Upper lobe of right lung (tissue), 1 donor: ENCODE data around the gene LRRK2. TPM values are rescaled to one million over a fixed set of nuclear protein-coding genes. Genes with fewer than 3 reads are reported as not detected.

Experiments
- ATAC-seq: fragments of 200-7000 bp; cut with Tn5 transposase; one replicate; pipeline ENCODE4 v1.9.1; 2020; ENCODE audit warnings: mild to moderate bottlenecking, moderate library complexity
- DNase-seq: peaks from one replicate; pipeline ENCODE4 v3.0.0-alpha.2; 2020
- H3K27ac ChIP-seq: fragments of 200-600 bp; one replicate; pipeline ENCODE4 v1.8.0; 2022
- H3K27me3 ChIP-seq: fragments of 200-600 bp; one replicate; pipeline ENCODE4 v1.8.0; 2022; ENCODE audit warnings: mild to moderate bottlenecking
- H3K36me3 ChIP-seq: fragments of 200-600 bp; one replicate; pipeline ENCODE4 v1.8.0; 2022
- H3K4me1 ChIP-seq: fragments of 200-600 bp; one replicate; pipeline ENCODE4 v1.8.0; 2022
- H3K4me3 ChIP-seq: fragments of 200-600 bp; one replicate; pipeline ENCODE4 v1.8.0; 2022; ENCODE audit warnings: mild to moderate bottlenecking
- H3K9me3 ChIP-seq: fragments of 200-600 bp; one replicate; pipeline ENCODE4 v1.8.0; 2022
- CTCF ChIP-seq: fragments of 200-600 bp; IDR thresholded peaks from one replicate; pipeline ENCODE4 v1.8.0; 2022; ENCODE audit warnings: antibody characterized with exemption
- intact Hi-C: fragments of 100-400 bp; cut with DNase I; formaldehyde crosslinking; loops from one replicate; pipeline ENCODE4 v1.11.0; 2022
- total RNA-seq: library from RNA; stranded (reverse); fragmentation: NEBNext Ultra II Directional; extraction: Animal tissue kit (Norgen Biotek cat#: 25700); gene quantifications from one replicate; pipeline ENCODE4 v1.2.1, GENCODE V29; 2021
- donor health status: DM: no; HTN: yes; CAD: no; lungs with severe emphysema.

The LRRK2 gene
- total RNA-seq, 1 donor from 2014 or later: 415 TPM

DNA sequence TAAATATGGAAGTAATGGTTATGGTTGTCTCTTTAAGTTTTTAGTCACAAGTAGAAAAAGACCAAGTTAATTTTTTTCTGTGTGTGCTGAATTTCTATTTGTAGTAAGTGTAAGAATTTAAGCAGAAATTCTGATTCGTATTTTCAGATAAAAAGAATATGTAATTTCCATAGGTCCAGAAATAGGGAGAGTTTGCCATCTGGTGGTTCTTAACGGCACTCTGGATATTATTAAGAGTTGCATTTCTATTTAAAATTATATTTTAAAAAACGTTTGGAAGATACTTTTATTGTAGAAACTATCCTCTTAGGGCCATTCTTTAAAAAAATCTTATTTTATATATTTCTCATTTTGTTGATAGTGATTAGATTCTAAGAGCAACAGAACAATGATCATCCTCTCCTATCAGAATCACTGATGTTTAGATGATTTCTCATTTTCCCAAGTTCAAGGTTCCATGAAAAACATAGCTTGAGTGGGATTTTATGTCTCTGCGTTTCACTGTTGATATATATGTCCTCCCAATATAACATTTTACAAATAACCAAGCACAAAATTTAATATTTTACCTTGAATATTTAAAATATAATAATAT is 88.3 kb downstream of the LRRK2 start:
- no peaks in the 10 kb centered on the region for H3K27me3 ChIP-seq
- TF ChIP-seq CTCF: no peak
- intact Hi-C loops: no loop called here
- H3K4me1 ChIP-seq: no peaks in the 10 kb centered on the region
- ATAC-seq (no peak), DNase-seq (no peak)
- peaks cover 72% of the 10 kb centered on the region for H3K36me3 ChIP-seq
- H3K4me3 ChIP-seq: no peak overlapping the region
- no peak overlapping the region for H3K27ac ChIP-seq
- H3K9me3 ChIP-seq: no peaks in the 10 kb centered on the region

- Histone ChIP-seq H3K9me3 (no peaks in the 10 kb centered on the region), H3K4me1 (no peaks in the 10 kb centered on the region), H3K4me3 (no peak overlapping the region), H3K36me3 (peaks cover 67% of the 10 kb centered on the region), H3K27ac (no peak overlapping the region), H3K27me3 (no peaks in the 10 kb centered on the region)
- TF ChIP-seq CTCF: no peak
- DNase-seq: no peak
- no peak for ATAC-seq
- intact Hi-C loops: no loop called here
Observed at GRCh38 chr12:40313928-40314327, 89.1 kb downstream of the LRRK2 start.

DNA sequence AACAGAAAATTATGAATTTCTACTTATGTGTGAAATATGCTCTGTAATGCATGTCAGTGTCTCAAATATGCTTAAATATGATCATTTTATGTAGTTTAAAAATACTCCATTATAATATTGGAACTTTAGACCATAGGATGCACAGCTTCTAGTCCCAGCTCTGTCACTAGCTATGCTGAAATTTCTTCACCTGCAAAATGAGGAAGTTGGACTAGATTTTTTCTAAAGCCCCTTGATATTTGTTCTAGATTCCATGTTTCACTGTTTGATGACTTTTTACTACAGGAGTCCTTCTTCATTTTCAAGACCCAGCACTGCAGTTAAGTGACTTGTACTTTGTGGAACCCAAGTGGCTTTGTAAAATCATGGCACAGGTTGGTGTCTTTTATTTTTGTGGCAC is 90.1 kb downstream of the LRRK2 start:
- TF ChIP-seq CTCF: no peak
- no peak for ATAC-seq
- Histone ChIP-seq H3K36me3 (peaks cover 60% of the 10 kb centered on the region), H3K9me3 (no peaks in the 10 kb centered on the region), H3K4me3 (no peak overlapping the region), H3K4me1 (no peaks in the 10 kb centered on the region), H3K27me3 (no peaks in the 10 kb centered on the region), H3K27ac (no peak overlapping the region)
- DNase-seq: no peak
- intact Hi-C loops: no loop called here

DNA sequence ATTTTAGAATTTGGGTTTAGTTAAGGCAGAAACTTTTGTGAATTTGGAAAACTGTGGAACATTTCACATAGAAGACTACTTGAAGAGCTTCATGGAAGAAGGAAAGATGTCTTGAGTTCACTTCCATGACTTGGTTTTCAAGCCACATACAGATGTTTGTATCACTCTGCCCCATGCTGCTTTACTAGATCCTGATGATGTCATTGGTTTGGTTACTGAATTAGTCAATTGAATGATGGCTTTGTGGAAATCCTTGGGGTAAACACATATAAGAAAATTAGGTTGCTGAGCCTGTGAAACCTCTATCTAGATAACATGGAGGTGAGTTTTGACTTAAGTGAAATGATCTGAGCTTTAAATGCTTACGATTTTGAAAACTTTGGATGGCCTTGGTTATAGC is 90.6 kb downstream of the LRRK2 start:
- no peak for TF ChIP-seq CTCF
- intact Hi-C loops: no loop called here
- H3K4me1 ChIP-seq: no peaks in the 10 kb centered on the region

DNA sequence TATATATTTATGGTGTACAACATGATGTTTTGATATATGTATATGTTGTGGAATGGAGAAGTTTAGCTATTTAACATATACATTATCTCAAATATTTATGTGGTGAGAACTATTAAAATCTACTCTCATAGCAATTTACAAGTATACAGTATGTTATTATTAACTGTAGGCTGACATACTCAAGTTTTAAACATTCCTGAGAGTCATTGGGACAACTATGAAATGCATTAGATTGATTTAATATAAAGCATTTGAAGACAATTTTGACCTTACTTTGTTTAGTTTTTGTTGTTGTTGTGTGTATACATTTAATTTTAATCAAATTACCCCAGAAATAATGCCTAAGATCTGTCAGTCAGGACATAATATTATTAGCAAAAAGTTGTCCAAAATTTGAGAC is 99.5 kb downstream of the LRRK2 start:
- DNase-seq: no peak
- H3K9me3 ChIP-seq: no peaks in the 10 kb centered on the region
- H3K4me1 ChIP-seq: no peaks in the 10 kb centered on the region

More for the DNA sequence above, 90.6 kb downstream of the LRRK2 start:
- Histone ChIP-seq H3K9me3 (no peaks in the 10 kb centered on the region), H3K4me3 (no peak overlapping the region), H3K27me3 (no peaks in the 10 kb centered on the region), H3K36me3 (peaks cover 55% of the 10 kb centered on the region), H3K27ac (no peak overlapping the region)
- no peak for DNase-seq
- ATAC-seq: no peak

More for the DNA sequence above, 99.5 kb downstream of the LRRK2 start:
- H3K4me3 ChIP-seq: no peak overlapping the region
- no peak overlapping the region for H3K27ac ChIP-seq
- intact Hi-C loops: no loop called here
- ATAC-seq: no peak
- TF ChIP-seq CTCF: no peak
- H3K27me3 ChIP-seq: no peaks in the 10 kb centered on the region
- H3K36me3 ChIP-seq: peaks cover 47% of the 10 kb centered on the region
